GM21423 (cell line): ENCODE measurements around the gene SLC13A2.
"Not testable (repeated sequence)": the region's sequence is repeated elsewhere in the genome, so short reads cannot be mapped to it uniquely, and the experiment has no call there.

Experiments
- ATAC-seq: cut with Tn5 transposase; IDR thresholded peaks from one replicate; pipeline ENCODE4 v1.9.1; 2021; ENCODE audit warnings: mild to moderate bottlenecking, moderate library complexity; ENCODE audit not compliant: unreplicated experiment

SLC13A2 gene

DNA sequence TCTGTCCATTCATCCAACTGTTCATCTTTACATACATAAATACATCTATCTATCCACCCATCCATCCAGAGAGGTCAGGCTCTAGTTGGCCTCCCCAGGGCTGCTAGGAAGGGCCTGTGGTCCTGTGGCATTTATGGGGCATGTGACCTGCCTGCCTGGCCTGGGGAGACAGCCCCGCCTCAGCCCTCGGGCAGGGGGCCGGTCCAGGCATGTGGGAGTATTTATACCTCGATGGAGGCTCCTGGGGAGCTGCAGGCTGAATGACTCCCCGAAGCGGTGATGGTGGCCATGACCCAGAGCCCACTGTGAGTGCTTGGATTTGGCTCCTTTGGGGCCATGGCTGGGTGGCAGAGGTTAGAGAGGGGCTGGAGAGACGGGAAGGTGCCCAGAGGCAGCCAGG is 40.0 kb downstream of the SLC13A2 start:
- no peak for ATAC-seq

GRCh38 chr17:28514561-28515002 is 41.1 kb downstream of the SLC13A2 start:
- ATAC-seq: no peak

DNA sequence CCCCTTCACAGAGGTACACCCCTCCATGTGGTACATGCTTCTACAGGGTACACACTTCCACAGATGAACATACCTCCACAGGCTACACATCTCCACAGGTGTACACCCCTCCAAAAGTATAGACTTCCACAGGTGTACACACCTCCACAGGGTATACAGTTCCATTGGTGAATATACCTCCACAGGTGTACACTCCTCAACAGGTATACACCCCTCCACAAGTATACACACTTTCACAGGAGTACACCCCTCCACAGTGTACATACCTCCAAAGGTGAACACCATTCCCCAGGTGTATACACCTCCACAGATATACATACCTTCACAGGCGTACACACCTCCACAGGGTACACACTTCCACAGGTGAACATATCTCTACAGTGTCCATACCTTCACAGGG is 42.1 kb downstream of the SLC13A2 start:
- ATAC-seq: no peak

GRCh38 chr17:28518132-28518531 is 44.7 kb downstream of the SLC13A2 start:
- ATAC-seq: no peak

DNA sequence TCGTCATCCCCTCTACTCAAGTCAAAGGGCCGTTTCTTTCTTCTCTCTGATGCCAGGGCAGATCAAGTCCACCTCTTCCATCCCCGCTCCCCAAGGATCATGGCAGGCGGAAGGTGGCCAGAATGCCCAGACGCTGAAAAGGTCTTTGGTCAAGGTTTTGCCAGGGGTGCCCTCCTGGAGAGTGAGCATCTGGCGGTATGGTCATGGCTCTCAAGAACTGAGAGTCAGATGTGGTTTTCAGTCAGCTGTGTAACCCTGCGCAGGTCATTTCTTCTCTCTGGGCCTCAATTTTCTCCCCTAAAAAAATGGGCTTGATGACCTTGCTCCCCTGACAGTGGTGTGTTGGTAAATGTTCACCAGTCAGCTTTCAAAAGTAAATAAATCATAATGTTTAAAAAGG is 45.1 kb downstream of the SLC13A2 start:
- no peak for ATAC-seq

DNA sequence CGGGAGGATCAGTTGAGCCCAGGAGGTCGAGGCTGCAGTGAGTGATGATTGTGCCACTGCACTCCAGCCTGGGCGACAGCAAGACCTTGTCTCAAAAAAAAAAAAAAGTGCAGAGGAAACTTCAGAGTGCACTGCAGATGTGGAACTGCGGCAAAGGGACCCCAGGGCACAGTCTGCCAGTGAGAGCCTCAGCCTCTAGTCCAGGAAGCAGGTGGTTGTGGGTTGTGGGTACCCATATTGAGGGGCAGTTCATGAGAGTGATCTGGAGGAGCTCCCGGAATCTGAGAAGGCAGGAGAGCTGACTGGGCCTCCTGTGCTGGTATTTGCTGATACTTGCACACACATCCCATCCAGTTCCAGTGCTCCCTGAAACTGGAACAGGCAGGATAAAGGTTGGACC is 45.8 kb downstream of the SLC13A2 start:
- no peak for ATAC-seq

DNA sequence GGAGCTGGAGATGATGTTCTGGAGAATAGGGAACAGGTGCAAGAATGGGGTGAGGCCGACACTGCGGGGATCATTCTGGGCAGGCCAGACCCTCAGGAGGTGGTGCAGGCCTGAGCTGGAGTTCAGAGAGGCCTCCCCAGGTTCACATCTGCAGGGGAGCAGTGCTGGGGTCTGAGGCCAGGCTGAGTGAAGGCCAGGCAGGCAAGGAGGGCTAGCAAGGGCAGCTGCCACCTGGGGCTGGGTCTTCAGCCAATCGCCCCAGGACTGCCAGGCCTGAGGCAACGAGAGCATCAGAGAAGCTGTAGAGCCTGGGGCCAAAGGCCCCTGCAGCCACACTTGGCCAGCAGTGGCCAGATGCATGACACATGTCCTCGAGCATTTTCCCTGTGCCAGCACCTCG is 47.2 kb downstream of the SLC13A2 start:
- no peak for ATAC-seq

DNA sequence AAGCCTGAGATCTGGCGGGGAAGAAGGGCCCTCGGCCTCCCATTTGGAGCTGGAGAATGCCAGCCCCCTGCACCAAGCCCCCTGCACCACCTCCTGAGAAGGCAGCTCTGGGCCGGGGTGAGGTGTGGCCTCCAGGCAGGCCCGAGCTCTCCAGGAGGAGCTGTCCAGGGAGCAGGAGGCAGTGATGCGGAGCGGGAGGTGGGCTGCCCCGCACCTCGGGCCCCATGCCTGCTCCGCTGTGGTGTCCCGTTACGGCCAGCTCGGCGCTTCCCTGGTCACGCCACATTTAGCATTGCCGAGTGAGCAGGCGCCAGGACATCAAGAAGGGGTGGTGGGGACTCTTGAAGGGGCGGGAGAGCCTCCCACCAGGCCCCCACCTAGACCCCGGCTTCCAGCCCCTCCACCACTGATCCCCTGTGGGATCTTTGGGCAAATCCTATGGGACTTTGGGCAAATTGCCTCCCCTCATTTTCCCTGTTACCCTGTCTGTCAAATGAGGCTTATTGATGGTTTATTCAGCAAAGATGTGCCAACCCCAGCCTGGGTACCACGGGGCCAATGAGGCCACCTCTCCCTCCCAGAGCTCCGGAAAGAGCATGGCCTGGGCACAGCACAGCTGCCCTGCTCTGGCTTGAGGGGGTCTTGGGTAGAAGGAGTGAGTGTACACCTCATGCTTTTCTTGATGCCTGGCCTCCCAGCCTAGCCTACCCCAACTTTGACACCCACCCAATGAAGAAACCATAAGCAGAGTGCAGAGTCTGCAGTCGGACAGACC is 48.1 kb downstream of the SLC13A2 start:
- no peak for ATAC-seq

GRCh38 chr17:28522281-28522680 is 48.8 kb downstream of the SLC13A2 start:
- not testable (repeated sequence) for ATAC-seq

DNA sequence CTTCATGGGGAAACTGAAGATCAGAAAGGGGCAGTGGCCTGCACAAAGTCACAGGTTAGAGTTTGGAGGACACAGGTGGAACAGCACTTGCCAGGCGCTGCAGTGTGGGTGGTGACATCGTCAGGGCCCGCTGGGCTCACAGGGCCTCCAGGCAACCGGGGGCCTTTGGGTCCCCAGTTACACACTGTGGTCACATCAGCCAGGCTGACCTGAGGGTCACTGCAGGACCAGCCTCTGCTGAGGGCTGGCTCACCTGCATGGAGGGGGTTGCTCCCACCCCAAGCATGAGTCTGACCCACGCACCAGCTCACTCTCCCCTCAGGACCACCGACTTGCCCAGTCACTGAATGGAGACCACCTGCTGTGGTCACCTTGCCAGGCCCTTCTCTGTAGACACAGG is 49.7 kb downstream of the SLC13A2 start:
- no peak for ATAC-seq

DNA sequence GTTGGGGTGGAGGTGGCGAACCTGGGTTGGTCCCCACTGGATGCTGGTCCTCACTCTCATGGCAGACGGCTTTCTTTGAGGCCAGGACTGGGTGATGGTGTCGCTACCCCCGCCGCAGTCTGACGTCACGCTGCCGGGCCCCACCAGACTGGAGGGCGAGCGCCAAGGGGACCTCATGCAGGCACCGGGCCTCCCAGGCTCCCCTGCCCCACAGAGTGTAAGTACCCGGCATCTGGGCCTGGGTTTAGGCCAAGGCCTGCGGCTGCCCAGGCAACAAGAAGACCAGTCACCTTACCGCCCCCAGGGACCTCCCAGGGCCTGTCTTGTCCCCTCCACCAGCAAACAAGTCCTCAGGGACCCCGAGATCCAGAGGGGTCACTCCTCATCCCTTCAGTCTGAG is 50.4 kb downstream of the SLC13A2 start:
- ATAC-seq: no peak

- ATAC-seq: no peak
These were observed 51.3 kb downstream of the SLC13A2 start for GRCh38 chr17:28524476-28525424.

DNA sequence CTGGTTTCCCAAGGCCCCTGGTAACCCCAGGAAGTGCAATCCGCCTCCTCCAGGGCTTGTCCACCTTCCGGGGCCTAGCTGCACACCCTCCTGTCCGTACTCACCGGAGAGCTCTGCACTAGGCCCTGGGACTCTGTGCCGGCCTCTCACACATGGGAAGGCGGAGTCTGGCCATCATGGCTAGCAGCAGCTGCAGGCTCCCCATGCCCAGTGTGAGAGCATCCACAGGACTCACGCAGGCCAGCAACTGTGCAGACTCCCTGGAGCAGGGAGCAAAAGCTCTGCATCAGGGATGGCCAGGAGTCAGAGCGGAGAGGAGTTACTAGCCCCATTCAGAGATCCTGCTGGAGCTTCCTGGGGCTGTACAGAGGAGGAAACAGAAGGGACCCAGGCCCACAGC is 52.9 kb downstream of the SLC13A2 start:
- no peak for ATAC-seq

DNA sequence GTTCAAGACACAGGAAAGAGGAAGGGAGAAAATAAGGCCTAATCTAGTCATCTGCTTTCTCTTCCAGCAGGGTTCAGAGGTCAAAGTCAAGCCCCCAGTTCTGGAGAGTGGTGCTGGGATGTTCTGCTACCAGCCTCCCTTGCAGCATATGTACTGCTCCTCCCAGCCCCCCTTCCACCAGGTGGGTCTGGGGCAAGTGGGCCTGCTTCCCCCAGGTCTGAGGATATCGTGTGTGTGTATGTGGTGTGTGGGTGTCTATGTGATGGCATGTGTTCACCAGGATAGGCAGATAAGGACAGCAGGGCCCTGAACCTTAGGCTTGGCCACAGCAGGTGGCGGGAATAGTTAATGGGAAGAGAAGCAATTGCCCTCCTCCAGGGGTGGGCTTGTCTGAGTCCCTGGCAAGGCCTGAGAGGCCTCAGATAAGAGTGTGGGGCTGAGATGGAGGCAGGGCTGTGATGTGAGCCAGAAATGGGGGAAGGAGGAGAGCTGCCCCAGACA is 53.8 kb downstream of the SLC13A2 start:
- ATAC-seq: no peak

DNA sequence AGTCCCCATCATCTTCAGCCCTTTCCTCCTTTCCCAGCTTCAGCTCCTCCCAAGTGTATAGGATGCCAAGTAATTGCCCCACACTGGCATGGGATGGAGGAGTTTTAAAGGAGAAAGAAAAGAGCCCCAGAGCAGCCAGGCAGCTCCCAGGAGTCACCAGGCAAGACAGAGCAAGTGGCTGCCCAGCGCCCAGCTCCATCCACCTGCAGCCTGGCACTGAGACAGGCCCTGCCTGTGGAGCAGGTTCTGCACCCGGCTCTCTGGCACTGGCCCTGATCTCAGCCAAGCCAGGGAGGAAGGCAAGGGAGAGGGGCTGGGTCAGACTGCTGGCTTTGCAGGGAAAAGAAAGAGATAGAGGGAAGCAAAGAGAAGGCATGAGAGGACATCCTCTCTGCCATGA is 54.4 kb downstream of the SLC13A2 start:
- ATAC-seq: no peak

DNA sequence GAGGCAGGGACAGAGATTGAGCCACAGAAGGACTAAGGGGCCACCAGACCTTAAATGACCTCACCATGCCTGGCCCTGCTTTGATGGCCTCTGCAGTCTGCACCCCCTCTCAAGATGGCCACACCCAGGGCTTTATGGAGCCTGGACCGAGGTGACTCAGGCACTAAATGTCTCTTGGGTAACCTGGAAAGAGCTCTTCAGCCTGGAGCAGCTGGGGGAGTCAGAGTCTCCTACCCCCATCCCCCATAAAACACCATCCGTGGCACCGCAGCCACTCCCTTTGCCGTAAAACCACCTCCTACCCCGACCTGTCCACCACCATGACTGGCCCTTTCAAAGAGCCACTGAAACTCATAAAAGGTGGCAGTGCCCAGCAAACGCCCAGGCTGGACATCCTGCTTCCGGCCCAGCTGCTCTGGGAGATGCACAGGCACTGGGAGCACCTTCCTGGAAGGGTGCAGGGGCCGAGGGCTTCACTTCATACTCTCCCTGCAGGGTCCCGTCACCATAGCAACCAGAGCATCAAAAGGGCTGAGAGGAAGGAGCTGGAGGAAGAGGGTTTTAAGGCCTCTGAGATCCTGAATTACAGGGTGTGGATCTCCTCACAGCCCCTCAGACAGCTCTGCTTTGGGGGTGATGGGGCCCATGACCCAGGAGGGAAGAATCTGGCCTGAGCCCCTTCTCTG is 55.0 kb downstream of the SLC13A2 start:
- ATAC-seq: no peak

- no peak for ATAC-seq
These were observed 55.6 kb downstream of the SLC13A2 start for GRCh38 chr17:28529013-28529400.

DNA sequence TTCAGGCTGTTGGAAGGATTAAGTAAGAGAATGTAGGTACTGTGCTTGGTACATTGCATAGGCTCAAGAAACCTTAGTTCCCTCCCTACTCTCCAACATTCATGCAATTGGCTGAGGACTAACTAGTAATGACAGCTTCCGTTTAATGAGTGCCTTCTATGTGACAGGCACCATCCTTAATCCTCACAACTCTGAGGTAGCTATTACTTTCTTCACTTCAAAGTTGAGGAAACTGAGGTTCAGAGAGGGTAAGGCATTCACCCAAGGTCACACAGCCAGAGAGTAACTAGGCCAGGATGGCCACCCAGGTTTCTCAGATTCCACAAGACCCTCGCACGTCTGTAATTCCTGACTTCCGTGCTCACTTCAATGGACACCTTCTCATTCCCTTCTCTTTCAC is 56.8 kb downstream of the SLC13A2 start:
- ATAC-seq: no peak

GRCh38 chr17:28530926-28531325 is 57.5 kb downstream of the SLC13A2 start:
- ATAC-seq: no peak

DNA sequence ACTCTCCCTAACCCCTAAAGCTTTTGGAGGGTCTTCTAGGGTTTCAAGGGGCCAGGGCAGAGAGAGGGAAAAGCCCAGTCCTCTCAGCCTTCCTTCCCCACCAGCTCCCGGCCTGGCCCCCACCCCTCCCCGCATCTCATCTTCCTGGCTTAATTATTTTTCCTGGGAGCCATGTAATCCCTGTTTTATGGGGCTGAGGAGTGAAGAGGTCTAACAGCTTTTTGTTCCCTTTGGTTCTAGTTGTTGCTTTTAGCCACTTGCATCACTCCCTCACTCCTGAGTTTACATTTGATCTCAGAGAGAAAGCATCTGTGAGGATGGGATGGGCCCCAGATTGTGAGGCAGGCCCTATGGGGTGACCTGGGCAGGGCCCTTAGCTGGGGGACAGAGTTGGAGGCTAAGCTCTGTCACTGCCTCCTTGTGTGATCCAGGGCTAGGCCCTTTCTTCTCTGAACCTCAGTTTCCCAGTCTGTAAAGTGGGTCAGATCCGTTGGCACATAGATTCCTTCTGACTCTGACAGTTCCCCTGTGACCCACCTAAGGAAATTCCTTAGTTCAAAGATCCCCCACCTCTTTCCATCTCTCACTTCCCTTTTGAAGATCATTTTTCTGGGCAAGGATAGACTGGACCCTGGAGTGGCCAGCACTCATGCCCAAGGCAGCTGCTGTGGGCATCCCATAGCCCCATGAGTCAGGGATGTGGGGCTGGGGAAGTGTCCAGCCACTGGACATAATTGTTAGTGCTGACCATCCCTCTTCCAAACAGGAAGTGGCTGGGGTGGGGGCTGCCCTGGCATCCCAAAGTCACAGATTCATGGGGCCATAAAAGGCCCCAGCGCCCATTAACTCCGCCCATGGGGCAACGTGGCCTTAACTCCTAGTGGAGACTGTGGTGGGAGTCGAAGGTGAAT is 58.9 kb downstream of the SLC13A2 start:
- ATAC-seq: no peak
